Body of pancreas (tissue), 4 donors: ENCODE results near the gene FAM193B.

Source experiments
- CTCF ChIP-seq, 7 experiments: fragments of 450-650 bp in 4 of 7; fragments of 200-600 bp in 3 of 7; sonication (generic) in 3 of 7; IDR thresholded peaks; one replicate each; pipeline ENCODE4 v1.5.1; 2016 to 2019; ENCODE audit warnings: antibody characterized with exemption in 7 of 7
- POLR2A ChIP-seq, 3 donors: fragments of 450-650 bp; IDR thresholded peaks; one replicate each; pipeline ENCODE4 v1.6.1; 2016; ENCODE audit warnings: antibody characterized with exemption in 3 of 3, mild to moderate bottlenecking in 2 of 3

- TF ChIP-seq POLR2A (IDR thresholded peaks at IDR 0.05) (no peak), CTCF (IDR thresholded peaks at IDR 0.05) (no peak)
Measured at GRCh38 chr5:177575488-177575887, 21.1 kb upstream of the FAM193B start.
